Epithelial cell of proximal tubule (primary cell): ENCODE results near the gene MTHFD1. TPM values are rescaled to one million over a fixed set of nuclear protein-coding genes. Genes with fewer than 3 reads are reported as not detected.
A peak's percentile ranks its signal among the peaks of the same experiment; 100 is the strongest.

ENCODE experiments used
- DNase-seq: peaks from one replicate; pipeline ENCODE4 v3.0.0-alpha.2; 2011; ENCODE audit warnings: low read depth
- H3K4me3 ChIP-seq: 2 replicates; pipeline ENCODE4 v1.5.1; 2011; ENCODE audit warnings: low read depth, mild to moderate bottlenecking, low read length
- CTCF ChIP-seq: conservative IDR thresholded peaks from 2 replicates; pipeline ENCODE4 v1.5.1; 2012; ENCODE audit warnings: low read depth, mild to moderate bottlenecking, low read length
- total RNA-seq: library from RNA; depleted of rRNA; stranded (reverse); fragments of >200 nt; gene quantifications from 2 replicates; pipeline ENCODE4 v1.2.3, GENCODE V29; 2015

MTHFD1 gene
- total RNA-seq, 1 donor from 2014 or later: 42.1 TPM

- no peak overlapping the region for H3K4me3 ChIP-seq
- TF ChIP-seq CTCF: no peak
These were observed 80.3 kb downstream of the MTHFD1 start for GRCh38 chr14:64468451-64468850.

GRCh38 chr14:64474041-64474440, 85.9 kb downstream of the MTHFD1 start:
- TF ChIP-seq CTCF: no peak
- no peak overlapping the region for H3K4me3 ChIP-seq
- no peak for DNase-seq

More at GRCh38 chr14:64468451-64468850, 80.3 kb downstream of the MTHFD1 start:
- no peak for DNase-seq

DNA sequence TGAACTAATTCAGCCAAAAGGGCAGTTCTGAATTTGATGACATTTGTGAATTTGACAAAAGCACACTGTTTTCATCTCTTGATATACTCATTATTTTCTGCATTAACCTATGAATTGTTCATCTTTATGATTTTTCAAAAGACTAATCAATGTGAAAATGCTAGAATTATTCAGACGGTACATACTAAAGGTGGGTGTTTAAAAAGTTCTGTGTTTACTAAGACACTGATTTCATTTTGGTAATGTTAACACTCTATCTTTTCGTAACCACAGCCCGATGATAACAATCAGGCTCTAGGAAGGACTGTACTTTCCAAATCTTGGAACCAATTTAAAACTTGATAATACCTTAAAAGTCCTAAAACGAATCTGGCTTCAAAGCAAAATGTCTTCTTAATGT, 86.5 kb downstream of the MTHFD1 start:
- no peak overlapping the region for H3K4me3 ChIP-seq
- DNase-seq: no peak
- TF ChIP-seq CTCF: no peak

DNA sequence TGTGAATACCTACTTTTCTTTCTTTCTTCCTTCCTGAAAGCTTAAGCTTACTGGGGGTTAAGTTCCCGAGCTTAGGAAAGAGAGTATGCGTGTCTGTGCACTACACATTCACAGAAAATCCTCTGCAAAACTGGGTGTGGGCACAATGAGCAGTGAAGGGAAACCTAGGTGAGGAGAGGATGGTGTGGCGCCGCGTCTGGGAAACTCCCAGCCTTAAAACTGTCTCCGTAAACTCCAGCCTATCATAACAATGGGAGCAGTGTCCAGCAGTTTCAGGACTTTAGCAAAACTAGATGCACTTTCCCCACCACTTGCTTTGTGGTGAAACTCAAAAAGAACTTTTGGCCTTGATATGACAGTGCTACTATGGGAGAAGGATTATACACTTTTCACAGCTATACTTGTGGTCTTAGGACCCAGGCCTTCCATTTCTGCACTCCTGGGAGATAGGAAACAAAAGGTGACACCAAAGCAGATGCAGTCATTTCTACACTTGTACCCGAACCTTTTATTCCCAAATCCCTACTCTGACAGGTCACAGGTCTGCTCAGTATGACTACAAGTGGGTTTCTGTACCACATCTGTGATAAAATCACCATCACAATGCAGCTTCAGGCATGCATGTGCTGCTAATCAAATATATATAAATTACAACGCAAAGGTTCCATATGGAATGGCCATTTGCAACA, 87.6 kb downstream of the MTHFD1 start:
- DNase-seq: no peak
- no peak overlapping the region for H3K4me3 ChIP-seq
- no peak for TF ChIP-seq CTCF

DNA sequence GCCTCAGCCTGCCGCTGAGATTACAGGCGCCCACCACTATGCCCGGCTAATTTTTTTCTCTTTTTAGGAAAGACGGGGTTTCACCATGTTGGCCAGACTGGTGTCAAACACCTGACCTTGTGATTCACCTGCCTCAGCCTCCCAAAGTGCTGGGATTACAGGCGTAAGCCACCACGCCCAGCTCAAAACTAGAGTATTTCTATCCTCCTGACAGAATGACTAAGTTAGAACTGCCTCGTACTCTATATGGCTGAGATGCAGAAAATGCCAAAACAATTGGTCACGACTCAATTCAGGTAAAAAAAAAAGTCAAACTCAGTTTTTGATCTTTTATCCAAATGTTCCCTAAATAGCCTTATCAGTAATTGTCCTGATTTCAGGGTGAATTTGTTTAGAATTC, 88.3 kb downstream of the MTHFD1 start:
- no peak for TF ChIP-seq CTCF
- DNase-seq: no peak
- H3K4me3 ChIP-seq: no peak overlapping the region

GRCh38 chr14:64478634-64479250, 90.6 kb downstream of the MTHFD1 start:
- no peak overlapping the region for H3K4me3 ChIP-seq
- DNase-seq: no peak
- TF ChIP-seq CTCF: peak; percentile 36

DNA sequence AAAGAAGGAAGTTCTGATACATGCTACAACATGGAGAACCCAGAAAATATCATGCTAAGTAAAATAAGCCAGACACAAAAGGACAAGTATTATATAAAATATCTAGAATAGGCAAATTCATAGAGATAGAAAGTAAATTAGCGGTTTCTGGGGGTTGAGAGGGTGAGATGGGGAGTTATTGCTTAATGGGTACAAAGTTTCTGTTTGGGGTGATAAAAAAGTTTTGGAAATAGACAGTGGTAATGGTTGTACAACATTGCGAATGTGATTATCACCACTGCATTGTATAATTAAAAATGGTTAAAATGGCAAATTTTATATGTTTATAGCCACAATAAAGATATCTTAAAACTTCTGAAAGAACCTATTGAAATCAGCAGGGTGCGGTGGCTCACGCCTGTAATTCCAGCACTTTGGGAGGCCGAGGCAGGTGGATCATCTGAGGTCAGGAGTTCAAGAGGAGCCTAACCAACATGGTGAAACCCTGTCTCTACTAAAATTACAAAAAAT, 100.5 kb downstream of the MTHFD1 start:
- no peak overlapping the region for H3K4me3 ChIP-seq
- DNase-seq: no peak
- TF ChIP-seq CTCF: no peak
